HEK293 (cell line): Measurements from ENCODE around the gene DENND1A.

ENCODE experiments used
- CTCF ChIP-seq: fragments of 450-650 bp; formaldehyde crosslinking; IDR thresholded peaks from 2 replicates; pipeline ENCODE4 v1.5.1; 2016; ENCODE audit warnings: missing biosample characterization, missing genetic modification characterization
- ELK4 ChIP-seq: IDR thresholded peaks from 2 replicates; pipeline ENCODE4 v1.6.1; 2011; ENCODE audit warnings: mild to moderate bottlenecking, low read depth, low read length, borderline replicate concordance
- SETDB1 ChIP-seq: IDR thresholded peaks from one replicate; pipeline ENCODE4 v1.6.1; 2017; ENCODE audit warnings: mild to moderate bottlenecking, low read length, moderate library complexity, mixed read lengths; ENCODE audit not compliant: insufficient read length
- TCF7L2 ChIP-seq: IDR thresholded peaks from 2 replicates; pipeline ENCODE4 v1.6.1; 2011; ENCODE audit warnings: low read depth, mild to moderate bottlenecking, inconsistent platforms, low read length, moderate library complexity, borderline replicate concordance
- ZNF138 ChIP-seq: fragments of 450-650 bp; formaldehyde crosslinking; IDR thresholded peaks from 2 replicates; pipeline ENCODE4 v1.5.1; 2016; ENCODE audit warnings: missing biosample characterization, missing genetic modification characterization, borderline replicate concordance
- ZNF292 ChIP-seq: fragments of 450-650 bp; formaldehyde crosslinking; IDR thresholded peaks from 2 replicates; pipeline ENCODE4 v1.5.1; 2016; ENCODE audit warnings: low read depth, missing biosample characterization, missing genetic modification characterization, borderline replicate concordance
- ZNF416 ChIP-seq: fragments of 450-650 bp; formaldehyde crosslinking; IDR thresholded peaks from 2 replicates; pipeline ENCODE4 v1.5.1; 2016; ENCODE audit warnings: missing biosample characterization, missing genetic modification characterization
- ZNF473 ChIP-seq: fragments of 450-650 bp; formaldehyde crosslinking; IDR thresholded peaks from 2 replicates; pipeline ENCODE4 v1.5.1; 2017; ENCODE audit warnings: missing biosample characterization, missing genetic modification characterization
- ZNF560 ChIP-seq: fragments of 450-650 bp; formaldehyde crosslinking; IDR thresholded peaks from 2 replicates; pipeline ENCODE4 v1.5.1; 2017; ENCODE audit warnings: missing biosample characterization, missing genetic modification characterization, borderline replicate concordance
- ZNF76 ChIP-seq: fragments of 450-650 bp; formaldehyde crosslinking; IDR thresholded peaks from 2 replicates; pipeline ENCODE4; 2016; ENCODE audit warnings: low read depth, missing biosample characterization, missing genetic modification characterization, borderline replicate concordance

- TF ChIP-seq ZNF138 (no peak), TCF7L2 (no peak), ZNF292 (tag by site-specific recombination) (no peak), ZNF76 (no peak), SETDB1 (no peak), ZNF416 (tag by site-specific recombination) (no peak), ZNF473 (no peak), CTCF (tag by site-specific recombination) (no peak), ELK4 (no peak), ZNF560 (tag by site-specific recombination) (no peak)
These were observed 588.1 kb downstream of the DENND1A start for GRCh38 chr9:123341816-123342215.
